Uterus (tissue), 4 donors: ENCODE data around the gene TARDBP. TPM values are rescaled to one million over a fixed set of nuclear protein-coding genes. Genes with fewer than 3 reads are reported as not detected.
A peak's percentile ranks its signal among the peaks of the same experiment; 100 is the strongest.
"Not testable (repeated sequence)": the region's sequence is repeated elsewhere in the genome, so short reads cannot be mapped to it uniquely, and the experiment has no call there.

ENCODE experiments used
- DNase-seq, 2 donors: peaks; one replicate each; pipeline ENCODE4 v3.0.0-alpha.2; 2019 to 2020
- H3K27ac ChIP-seq, 2 donors: fragments of 200-600 bp; sonication (generic); 1 replicate in 1 of 2; 2 replicates in 1 of 2; pipeline ENCODE4 v1.5.1; 2016 to 2018
- H3K27me3 ChIP-seq, 2 donors: fragments of 200-600 bp; sonication (generic); one replicate each; pipeline ENCODE4 v1.5.1; 2018 to 2019; ENCODE audit warnings: control low read depth in 1 of 2
- H3K36me3 ChIP-seq, 2 donors: fragments of 200-600 bp; sonication (generic); one replicate each; pipeline ENCODE4 v1.5.1; 2019; ENCODE audit warnings: control low read depth in 1 of 2
- H3K4me1 ChIP-seq, 2 donors: fragments of 200-600 bp; sonication (generic); one replicate each; pipeline ENCODE4 v1.5.1; 2018 to 2019; ENCODE audit warnings: control low read depth in 1 of 2
- H3K4me3 ChIP-seq, 2 donors: fragments of 200-600 bp; sonication (generic); 1 replicate in 1 of 2; 2 replicates in 1 of 2; pipeline ENCODE4 v1.5.1; 2018 to 2019; ENCODE audit warnings: mild to moderate bottlenecking in 1 of 2
- H3K9me3 ChIP-seq, 2 donors: fragments of 200-600 bp; sonication (generic); one replicate each; pipeline ENCODE4 v1.5.1; 2019; ENCODE audit warnings: control low read depth in 1 of 2
- CTCF ChIP-seq, 4 experiments: fragments of 200-600 bp in 2 of 4; fragments of 450-650 bp in 2 of 4; sonication (generic) in 2 of 4; IDR thresholded peaks; one replicate each; pipeline ENCODE4 v1.5.1; 2016 to 2019; ENCODE audit warnings: antibody characterized with exemption in 4 of 4, mild to moderate bottlenecking in 2 of 4, moderate library complexity in 1 of 4
- POLR2A ChIP-seq, 2 donors: fragments of 450-650 bp; IDR thresholded peaks; one replicate each; pipeline ENCODE4 v1.6.1; 2016; ENCODE audit warnings: antibody characterized with exemption in 2 of 2, mild to moderate bottlenecking in 1 of 2, moderate library complexity in 1 of 2
- intact Hi-C: fragments of 100-400 bp; cut with DNase I; formaldehyde crosslinking; loops from one replicate; pipeline ENCODE4 v1.15.1; 2023; ENCODE audit warnings: low total_unique reads
- total RNA-seq, 4 donors: library from RNA; depleted of rRNA in 3 of 4; stranded (reverse); fragments of >200 nt in 3 of 4; gene quantifications; one replicate each; pipeline versions ENCODE4 v1.1.0 to v1.2.4, GENCODE V29; 2014 to 2023
- donor health status: DM: yes; HTN: yes; CAD: no.

The TARDBP gene
- total RNA-seq, 4 donors from 2014 or later = 176 to 617 (median 207) TPM

- TF ChIP-seq POLR2A (IDR thresholded peaks at IDR 0.05) = peak; percentile 57 to 70
- peak in 3 of 4 experiments; percentile 72 to 89 (median 75) for TF ChIP-seq CTCF (IDR thresholded peaks at IDR 0.05)
- peak within 1 kb of the TSS; percentile 32 to 53 for H3K27ac ChIP-seq
- no peaks in the 10 kb centered on the region for H3K9me3 ChIP-seq
- peak; percentile 83 to 93 for DNase-seq
- intact Hi-C loops = no loop called here
- H3K36me3 ChIP-seq = no peaks in the 10 kb centered on the region
- H3K27me3 ChIP-seq = no peaks in the 10 kb centered on the region
- peaks cover 5 to 9% of the 10 kb centered on the region in 2 donors for H3K4me1 ChIP-seq
- H3K4me3 ChIP-seq = peak within 1 kb of the TSS; percentile 46 to 76
Measured at GRCh38 chr1:11059968-11060830, 47.7 kb downstream of the TARDBP start, which contains the start of gene SRM. Gene SRM, minus strand, starts transcription at chr1:11060018. Its CDS starts 75 bp downstream, at chr1:11059943.

GRCh38 chr1:11061652-11062365, 49.4 kb downstream of the TARDBP start:
- no peaks in the 10 kb centered on the region for H3K9me3 ChIP-seq
- no peak overlapping the region for H3K4me3 ChIP-seq
- peaks cover 5 to 9% of the 10 kb centered on the region in 2 donors for H3K4me1 ChIP-seq
- H3K27me3 ChIP-seq = no peaks in the 10 kb centered on the region
- intact Hi-C loops = no loop called here
- no peak for DNase-seq
- no peaks in the 10 kb centered on the region for H3K36me3 ChIP-seq
- TF ChIP-seq CTCF (IDR thresholded peaks at IDR 0.05) (no peak), POLR2A (IDR thresholded peaks at IDR 0.05) (no peak)
- no peak overlapping the region for H3K27ac ChIP-seq

GRCh38 chr1:11062965-11063401, 50.5 kb downstream of the TARDBP start:
- Histone ChIP-seq H3K4me1 (peaks cover 5 to 9% of the 10 kb centered on the region in 2 donors), H3K4me3 (no peak overlapping the region), H3K27ac (no peak overlapping the region), H3K27me3 (no peaks in the 10 kb centered on the region), H3K36me3 (no peaks in the 10 kb centered on the region), H3K9me3 (no peaks in the 10 kb centered on the region)
- intact Hi-C loops = no loop called here
- TF ChIP-seq POLR2A (IDR thresholded peaks at IDR 0.05) = no peak
- no peak for TF ChIP-seq CTCF (IDR thresholded peaks at IDR 0.05)
- peak in 1 of 2 donors; percentile 10 for DNase-seq

GRCh38 chr1:11063937-11064537, 51.6 kb downstream of the TARDBP start:
- H3K4me3 ChIP-seq, H3K9me3 ChIP-seq, H3K4me1 ChIP-seq, H3K27me3 ChIP-seq, H3K36me3 ChIP-seq, H3K27ac ChIP-seq, intact Hi-C loops: not testable (repeated sequence)
- DNase-seq = peak in 1 of 2 donors; percentile 12

GRCh38 chr1:11064942-11065341, 52.5 kb downstream of the TARDBP start:
- intact Hi-C loops = no loop called here
- H3K9me3 ChIP-seq = no peaks in the 10 kb centered on the region
- H3K27me3 ChIP-seq = no peaks in the 10 kb centered on the region
- H3K27ac ChIP-seq = no peak overlapping the region
- TF ChIP-seq POLR2A (IDR thresholded peaks at IDR 0.05) (no peak), CTCF (IDR thresholded peaks at IDR 0.05) (no peak)
- DNase-seq = no peak
- H3K36me3 ChIP-seq = no peaks in the 10 kb centered on the region
- H3K4me1 ChIP-seq = peaks cover 0 to 5% of the 10 kb centered on the region in 2 donors
- H3K4me3 ChIP-seq = no peak overlapping the region
